A673 (cell line): ENCODE measurements around the gene ACE. TPM values are rescaled to one million over a fixed set of nuclear protein-coding genes. Genes with fewer than 3 reads are reported as not detected.

Source experiments
- BruUV-seq: library from RNA; stranded (reverse); fragments of 400-500 nt; replicated peaks from 2 replicates; lab custom pipeline; 2021; lab: Mats Ljungman, UMichigan
- CTCF ChIA-PET: fragments of 300-600 bp; sonication (Branson Sonifier 250); formaldehyde crosslinking; loops from one replicate; lab custom pipeline; 2022; ENCODE audit warnings: antibody characterized with exemption; lab: Charles Lee
- POLR2A ChIA-PET: fragments of 300-600 bp; sonication (Branson Sonifier 250); formaldehyde crosslinking; loops from one replicate; lab custom pipeline; 2022; ENCODE audit warnings: antibody characterized with exemption; ENCODE audit not compliant: low non-redundant PET; lab: Charles Lee
- DNase-seq: peaks from one replicate; pipeline ENCODE4 v3.0.0-alpha.2; 2015; ENCODE audit warnings: low spot score
- H3K27ac ChIP-seq: fragments of 200-600 bp; sonication (generic); 2 replicates; pipeline ENCODE4 v1.5.1; 2016; ENCODE audit warnings: mixed run types, low read depth, mild to moderate bottlenecking, mixed read lengths, antibody characterized with exemption, low read length; ENCODE audit not compliant: poor library complexity, severe bottlenecking
- H3K27me3 ChIP-seq: fragments of 200-600 bp; sonication (generic); replicated peaks from 2 replicates; pipeline ENCODE4 v1.6.1; 2017; ENCODE audit warnings: mixed run types, low read depth, mild to moderate bottlenecking, mixed read lengths, antibody characterized with exemption, low read length; ENCODE audit not compliant: insufficient read depth, poor library complexity
- H3K36me3 ChIP-seq: fragments of 200-600 bp; sonication (generic); 2 replicates; pipeline ENCODE4 v1.6.1; 2016; ENCODE audit warnings: mixed run types, mild to moderate bottlenecking, mixed read lengths, antibody characterized with exemption, low read length; ENCODE audit not compliant: insufficient read depth, poor library complexity, severe bottlenecking
- H3K4me1 ChIP-seq: fragments of 200-600 bp; sonication (generic); 2 replicates; pipeline ENCODE4 v1.6.1; 2017; ENCODE audit warnings: mixed run types, mild to moderate bottlenecking, mixed read lengths, antibody characterized with exemption, low read length; ENCODE audit not compliant: insufficient read depth, poor library complexity, severe bottlenecking
- H3K4me3 ChIP-seq: fragments of 200-600 bp; sonication (generic); 2 replicates; pipeline ENCODE4 v1.5.1; 2016; ENCODE audit warnings: low read depth, mixed run types, mild to moderate bottlenecking, mixed read lengths, low read length; ENCODE audit not compliant: poor library complexity, severe bottlenecking
- H3K9me3 ChIP-seq: fragments of 200-600 bp; sonication (generic); 2 replicates; pipeline ENCODE4 v1.6.1; 2016; ENCODE audit warnings: mixed run types, low read depth, mild to moderate bottlenecking, mixed read lengths, antibody characterized with exemption, low read length; ENCODE audit not compliant: poor library complexity, severe bottlenecking
- CTCF ChIP-seq: fragments of 300-800, 200-600 bp; sonication (generic); conservative IDR thresholded peaks from 2 replicates; pipeline ENCODE4 v1.5.1; 2017; ENCODE audit warnings: low read depth, mild to moderate bottlenecking, antibody characterized with exemption, low read length, moderate library complexity, mixed read lengths
- EZH2 ChIP-seq: fragments of 200-600 bp; sonication (generic); IDR thresholded peaks from 2 replicates; pipeline ENCODE4 v1.6.1; 2017; ENCODE audit warnings: borderline replicate concordance, low read depth, mild to moderate bottlenecking, mixed read lengths, antibody characterized with exemption, low read length; ENCODE audit not compliant: poor library complexity, severe bottlenecking
- intact Hi-C: fragments of 100-400 bp; cut with micrococcal nuclease; formaldehyde crosslinking; loops from one replicate; pipeline ENCODE4 v1.10.0; 2022; ENCODE audit not compliant: unreplicated experiment
- total RNA-seq: library from RNA; stranded (reverse); gene quantifications from 2 replicates; pipeline ENCODE4 v1.2.3, GENCODE V29; 2021

The ACE gene
- total RNA-seq, 1 experiment from 2014 or later, result 2.1 TPM

DNA sequence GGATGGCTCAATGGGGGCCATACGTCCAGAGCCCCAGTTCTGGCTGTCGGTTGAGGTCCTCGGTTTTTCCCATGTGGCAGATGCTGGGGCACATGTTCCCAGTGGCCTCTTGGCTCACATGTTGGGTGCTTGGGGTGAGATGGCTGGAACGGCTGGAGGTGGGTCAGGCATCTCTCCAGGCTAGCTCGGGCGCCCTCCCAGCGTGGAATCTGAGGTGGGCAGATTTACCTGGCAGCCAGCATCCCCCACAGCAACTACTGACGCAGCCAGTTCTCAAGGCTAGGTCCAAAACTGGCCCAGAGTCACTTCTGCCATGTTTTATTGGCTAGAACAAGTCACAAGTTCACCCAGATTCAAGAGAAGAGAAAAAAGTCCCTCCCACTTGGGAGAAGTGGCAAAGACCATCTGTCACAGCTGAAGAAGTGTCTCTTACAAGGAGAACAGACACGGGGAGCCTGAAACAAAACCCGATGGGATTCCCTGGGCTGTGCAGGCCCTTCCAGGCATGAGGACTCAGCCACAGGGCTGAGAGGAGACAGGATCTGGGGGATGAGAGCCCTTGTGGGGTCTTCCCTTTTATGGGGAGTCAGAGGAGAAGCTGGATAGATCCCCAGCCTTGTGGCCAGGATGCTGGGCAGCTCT lies 15.2 kb downstream of the ACE start:
- no peaks in the 10 kb centered on the region for H3K36me3 ChIP-seq
- POLR2A ChIA-PET, result interaction anchor here (0.5 kb wide), 1 partner anchor 8 kb away, joined by 12 read pairs; no protein-coding TSS in a partner anchor
- no peaks in the 10 kb centered on the region for H3K4me1 ChIP-seq
- TF ChIP-seq EZH2 (no peak), CTCF (no peak)
- no peak for DNase-seq
- no peak overlapping the region for H3K27ac ChIP-seq
- H3K27me3 ChIP-seq, result no peaks in the 10 kb centered on the region
- no peak overlapping the region for H3K4me3 ChIP-seq
- CTCF ChIA-PET, result interaction anchor here (0.6 kb wide), 1 partner anchor 116 kb away, joined by 3 read pairs; no protein-coding TSS in a partner anchor
- no peaks in the 10 kb centered on the region for H3K9me3 ChIP-seq
- intact Hi-C loops, result no loop called here
- no TSS peak for BruUV-seq

- TF ChIP-seq EZH2 (no peak), CTCF (no peak)
- no peak overlapping the region for H3K27ac ChIP-seq
- no peaks in the 10 kb centered on the region for H3K4me1 ChIP-seq
- no peak for DNase-seq
- no peaks in the 10 kb centered on the region for H3K36me3 ChIP-seq
- POLR2A ChIA-PET, result no interaction called here
- H3K27me3 ChIP-seq, result no peaks in the 10 kb centered on the region
- no TSS peak for BruUV-seq
- no peak overlapping the region for H3K4me3 ChIP-seq
- H3K9me3 ChIP-seq, result no peaks in the 10 kb centered on the region
- intact Hi-C loops, result no loop called here
- CTCF ChIA-PET, result no interaction called here
Measured at GRCh38 chr17:63492940-63493339, 16.1 kb downstream of the ACE start.

- Histone ChIP-seq H3K4me1 (no peaks in the 10 kb centered on the region), H3K9me3 (no peaks in the 10 kb centered on the region), H3K27ac (no peak overlapping the region), H3K4me3 (no peak overlapping the region), H3K36me3 (no peaks in the 10 kb centered on the region), H3K27me3 (no peaks in the 10 kb centered on the region)
- no peak for TF ChIP-seq CTCF
- no peak for TF ChIP-seq EZH2
- ChIA-PET POLR2A (no interaction called here), CTCF (no interaction called here)
- no peak for DNase-seq
- no TSS peak for BruUV-seq
- intact Hi-C loops, result no loop called here
Measured at GRCh38 chr17:63493411-63493810, 16.6 kb downstream of the ACE start.
